Fibroblast of skin of left quadriceps (primary cell): Measurements from ENCODE around the gene ANKRD29.
"Not testable (repeated sequence)": the region's sequence is repeated elsewhere in the genome, so short reads cannot be mapped to it uniquely, and the experiment has no call there.

Experiments used
- DNase-seq, 2 experiments: peaks; one replicate each; pipeline ENCODE4 v3.0.0-alpha.2; 2013; ENCODE audit warnings: low read depth in 2 of 2

ANKRD29 gene

DNA sequence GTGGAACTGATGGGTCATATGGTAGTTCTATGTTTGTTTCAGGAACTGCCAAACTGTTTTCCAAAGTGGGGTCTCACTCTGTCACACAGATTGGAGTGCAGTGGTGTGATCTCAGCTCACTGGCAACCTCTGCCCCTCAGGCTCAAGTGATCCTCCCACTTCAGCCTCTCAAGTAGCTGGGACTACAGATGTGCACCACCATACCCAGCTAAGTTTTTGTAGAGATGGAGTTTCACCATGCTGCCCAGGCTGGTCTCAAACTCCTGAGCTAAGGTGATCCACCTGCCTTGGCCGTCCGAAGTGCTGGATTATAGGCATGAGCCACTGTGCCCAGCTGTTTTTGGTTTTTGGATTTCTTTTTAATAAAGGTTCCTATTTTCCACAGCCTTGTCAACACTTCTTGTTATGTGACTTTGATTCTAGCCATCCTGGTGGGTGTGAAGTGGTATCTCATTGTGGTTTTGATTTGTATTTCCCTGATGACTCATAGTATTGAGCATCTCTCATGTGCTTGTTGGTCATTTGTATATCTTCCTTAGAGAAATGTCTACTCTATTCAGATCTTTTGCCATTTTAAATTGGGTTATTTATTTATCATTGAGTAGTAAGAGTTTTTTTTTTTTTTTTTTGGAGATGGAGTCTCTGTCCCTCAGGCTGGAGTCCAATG, 99.2 kb downstream of the ANKRD29 start:
- DNase-seq, result no peak

DNA sequence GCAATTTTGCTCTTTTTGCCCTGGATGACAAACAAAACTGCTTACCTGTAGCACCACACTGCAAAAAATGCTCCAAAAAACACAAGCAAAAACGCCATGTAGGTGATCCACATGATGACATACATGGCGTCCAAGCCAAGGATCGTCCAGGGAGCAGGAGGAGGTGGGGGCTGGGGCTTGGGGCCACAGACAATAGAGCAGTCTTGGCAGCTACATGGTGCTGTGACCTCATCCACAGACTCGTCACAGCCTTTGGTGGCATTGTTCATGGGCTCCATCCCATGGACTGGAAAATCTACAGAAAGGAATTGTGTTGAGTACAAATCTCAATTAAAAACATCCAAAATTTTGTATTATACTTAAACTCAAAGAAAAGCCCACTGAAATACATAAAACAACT, 102.5 kb downstream of the ANKRD29 start:
- DNase-seq, result no peak

DNA sequence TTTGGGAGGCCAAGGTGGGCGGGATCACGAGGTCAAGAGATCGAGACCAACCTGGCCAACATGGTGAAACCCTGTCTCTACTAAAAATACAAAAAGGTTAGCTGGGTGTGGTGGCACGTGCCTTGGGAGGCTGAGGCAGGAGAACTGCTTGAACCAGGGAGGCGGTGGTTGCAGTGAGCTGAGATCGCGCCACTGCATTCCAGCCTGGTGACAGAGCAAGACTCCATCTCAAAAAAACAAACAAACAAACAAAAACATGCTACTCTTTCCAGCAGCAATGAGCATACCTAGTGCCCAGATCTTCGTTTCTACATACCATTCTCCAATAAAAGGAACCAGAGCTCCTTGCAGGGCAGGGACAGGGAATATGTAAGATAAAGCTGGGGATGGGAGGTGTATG, 105.2 kb downstream of the ANKRD29 start:
- DNase-seq, result not testable (repeated sequence)

GRCh38 chr18:23556145-23556780, 106.4 kb downstream of the ANKRD29 start:
- DNase-seq, result no peak

- no peak for DNase-seq
These were observed 108.8 kb downstream of the ANKRD29 start for GRCh38 chr18:23553887-23554286.

DNA sequence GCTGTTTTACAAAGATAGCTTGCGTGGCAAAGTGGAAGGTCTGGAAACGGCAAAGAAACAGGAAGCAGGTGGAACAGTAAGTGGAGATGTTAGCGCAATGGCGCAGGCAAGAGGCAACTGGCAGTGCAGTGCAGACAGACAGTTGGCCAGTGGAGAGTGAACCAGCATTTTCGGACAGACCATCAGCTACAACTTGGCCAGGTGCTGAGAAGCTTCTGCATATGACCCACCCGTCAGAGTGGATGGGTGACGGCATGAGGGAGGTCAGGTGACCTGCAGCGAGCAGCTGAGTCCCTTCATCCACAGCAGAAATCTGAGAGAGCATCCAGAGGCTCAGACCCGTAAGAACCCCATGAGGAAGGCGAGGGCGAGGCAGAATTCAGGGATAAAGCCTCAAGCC, 110.2 kb downstream of the ANKRD29 start:
- DNase-seq, result no peak

DNA sequence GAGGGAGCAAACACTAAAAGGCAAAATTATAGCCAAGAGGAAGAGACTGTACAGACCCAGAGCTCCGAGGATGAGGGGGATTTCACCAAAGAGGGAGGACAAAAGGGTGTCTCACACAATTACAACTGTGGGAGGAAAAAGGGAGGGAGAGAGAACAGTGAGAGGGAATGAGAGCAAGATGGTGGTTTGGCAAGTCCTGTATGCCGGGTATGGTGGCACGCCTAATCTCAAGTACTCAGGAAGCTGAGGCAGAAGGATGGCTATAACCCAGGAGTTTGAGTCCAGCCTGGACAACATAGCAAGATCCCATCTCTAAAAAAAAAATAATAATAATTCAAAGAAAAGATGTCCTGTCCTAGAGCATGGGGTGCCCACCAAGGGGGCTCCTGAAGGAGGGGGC, 110.7 kb downstream of the ANKRD29 start:
- no peak for DNase-seq

DNA sequence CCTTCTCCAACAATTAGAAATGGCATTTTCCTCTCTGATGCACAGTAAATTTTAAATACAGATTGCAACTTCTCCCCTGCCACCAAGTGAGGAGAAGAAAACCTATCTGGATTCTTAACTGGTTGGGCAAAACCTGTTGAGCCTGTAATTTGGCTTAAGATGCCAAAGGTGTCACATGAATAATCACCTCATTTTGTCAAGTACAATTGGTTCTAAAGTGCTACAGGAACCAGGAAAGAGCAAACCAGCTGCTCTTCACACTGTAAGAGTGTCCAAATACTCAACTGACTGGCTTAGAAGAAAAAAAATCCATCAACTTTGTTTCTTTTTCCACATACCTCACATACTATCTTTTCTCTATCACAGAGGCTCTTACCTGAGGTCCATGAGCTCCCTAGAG, 111.8 kb downstream of the ANKRD29 start:
- DNase-seq, result no peak
